Astrocyte of the spinal cord (primary cell): Measurements from ENCODE around the gene SYNGR1.

ENCODE experiments used
- DNase-seq: peaks from one replicate; pipeline ENCODE4 v3.0.0; 2011; ENCODE audit warnings: low read depth, low spot score
- H3K4me3 ChIP-seq: 2 replicates; pipeline ENCODE4 v1.5.1; 2011; ENCODE audit warnings: low read depth, mild to moderate bottlenecking, low read length, moderate library complexity
- in situ Hi-C: cut with HindIII; loops from 2 replicates; pipeline ENCODE4 v1.10.0; 2017; ENCODE audit warnings: low sequenced_read_pairs
- TF ChIP-seq, protein P1 (sequence below): IDR thresholded peaks from 2 replicates; pipeline ENCODE4 v1.5.1; 2012; ENCODE audit warnings: low read depth, mild to moderate bottlenecking, low read length, inconsistent platforms

Gene SYNGR1

DNA sequence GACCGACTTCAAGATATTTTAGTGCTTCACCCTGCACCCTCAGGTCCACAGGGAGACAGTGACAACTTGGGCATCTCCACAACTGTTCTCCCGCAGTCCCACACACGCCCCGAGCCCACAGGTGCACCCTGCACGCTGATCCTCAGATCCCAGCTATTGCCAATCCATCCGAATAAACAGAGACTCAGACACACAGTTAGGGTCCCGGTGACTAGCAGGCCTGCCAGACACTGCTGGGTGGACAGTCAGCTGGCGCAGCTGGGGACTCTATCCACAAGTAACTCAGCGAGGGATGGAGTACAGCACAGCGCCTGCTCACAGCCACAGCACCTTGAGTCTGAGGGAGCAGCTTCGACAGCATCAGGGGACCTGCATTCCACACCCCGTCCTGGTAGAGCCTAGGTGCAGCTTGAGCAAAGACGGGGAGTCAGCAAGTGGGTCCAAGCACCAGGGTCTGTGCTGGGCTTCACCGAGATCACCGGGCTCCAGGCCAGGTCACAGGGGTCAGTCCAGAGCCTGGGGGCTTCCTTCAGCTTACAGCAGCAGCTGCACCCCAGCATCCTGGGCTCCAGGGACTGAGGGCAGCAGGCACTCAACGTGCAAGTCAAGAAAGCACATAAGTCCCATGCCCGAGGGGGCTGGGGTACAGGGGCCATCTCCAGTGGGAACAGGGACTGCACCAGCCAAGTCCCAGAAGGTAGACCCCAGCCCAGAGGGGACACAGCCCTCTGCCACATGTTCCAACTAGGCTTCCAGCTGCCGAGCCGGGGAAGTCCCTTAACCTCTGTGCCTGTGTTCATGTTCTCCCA, 38.0 kb upstream of the SYNGR1 start:
- no peak for DNase-seq
- in situ Hi-C loops, result no loop called here
- TF ChIP-seq, protein P1, sequence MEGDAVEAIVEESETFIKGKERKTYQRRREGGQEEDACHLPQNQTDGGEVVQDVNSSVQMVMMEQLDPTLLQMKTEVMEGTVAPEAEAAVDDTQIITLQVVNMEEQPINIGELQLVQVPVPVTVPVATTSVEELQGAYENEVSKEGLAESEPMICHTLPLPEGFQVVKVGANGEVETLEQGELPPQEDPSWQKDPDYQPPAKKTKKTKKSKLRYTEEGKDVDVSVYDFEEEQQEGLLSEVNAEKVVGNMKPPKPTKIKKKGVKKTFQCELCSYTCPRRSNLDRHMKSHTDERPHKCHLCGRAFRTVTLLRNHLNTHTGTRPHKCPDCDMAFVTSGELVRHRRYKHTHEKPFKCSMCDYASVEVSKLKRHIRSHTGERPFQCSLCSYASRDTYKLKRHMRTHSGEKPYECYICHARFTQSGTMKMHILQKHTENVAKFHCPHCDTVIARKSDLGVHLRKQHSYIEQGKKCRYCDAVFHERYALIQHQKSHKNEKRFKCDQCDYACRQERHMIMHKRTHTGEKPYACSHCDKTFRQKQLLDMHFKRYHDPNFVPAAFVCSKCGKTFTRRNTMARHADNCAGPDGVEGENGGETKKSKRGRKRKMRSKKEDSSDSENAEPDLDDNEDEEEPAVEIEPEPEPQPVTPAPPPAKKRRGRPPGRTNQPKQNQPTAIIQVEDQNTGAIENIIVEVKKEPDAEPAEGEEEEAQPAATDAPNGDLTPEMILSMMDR, result no peak
- H3K4me3 ChIP-seq, result no peak overlapping the region

DNA sequence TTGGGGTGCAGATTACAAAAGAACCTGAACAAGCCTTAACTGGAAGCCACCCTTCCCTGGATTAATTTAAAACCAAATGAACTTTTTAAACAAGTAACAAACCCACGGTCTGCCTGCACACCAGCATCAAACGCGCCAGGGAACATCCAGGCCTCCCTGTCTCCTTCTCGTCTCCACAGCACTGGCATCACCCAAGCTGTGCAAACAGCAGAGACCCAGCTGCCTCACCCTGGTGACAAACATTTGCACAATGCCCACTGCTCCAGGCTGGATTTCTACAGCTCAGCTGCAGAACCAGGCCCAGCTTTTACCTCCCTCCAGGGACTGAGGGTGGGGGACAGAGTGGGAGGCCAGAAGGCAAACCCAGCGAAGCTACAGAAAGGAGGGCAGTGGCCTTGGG, 37.4 kb upstream of the SYNGR1 start:
- TF ChIP-seq, protein P1, result no peak
- in situ Hi-C loops, result no loop called here
- H3K4me3 ChIP-seq, result no peak overlapping the region
- no peak for DNase-seq

DNA sequence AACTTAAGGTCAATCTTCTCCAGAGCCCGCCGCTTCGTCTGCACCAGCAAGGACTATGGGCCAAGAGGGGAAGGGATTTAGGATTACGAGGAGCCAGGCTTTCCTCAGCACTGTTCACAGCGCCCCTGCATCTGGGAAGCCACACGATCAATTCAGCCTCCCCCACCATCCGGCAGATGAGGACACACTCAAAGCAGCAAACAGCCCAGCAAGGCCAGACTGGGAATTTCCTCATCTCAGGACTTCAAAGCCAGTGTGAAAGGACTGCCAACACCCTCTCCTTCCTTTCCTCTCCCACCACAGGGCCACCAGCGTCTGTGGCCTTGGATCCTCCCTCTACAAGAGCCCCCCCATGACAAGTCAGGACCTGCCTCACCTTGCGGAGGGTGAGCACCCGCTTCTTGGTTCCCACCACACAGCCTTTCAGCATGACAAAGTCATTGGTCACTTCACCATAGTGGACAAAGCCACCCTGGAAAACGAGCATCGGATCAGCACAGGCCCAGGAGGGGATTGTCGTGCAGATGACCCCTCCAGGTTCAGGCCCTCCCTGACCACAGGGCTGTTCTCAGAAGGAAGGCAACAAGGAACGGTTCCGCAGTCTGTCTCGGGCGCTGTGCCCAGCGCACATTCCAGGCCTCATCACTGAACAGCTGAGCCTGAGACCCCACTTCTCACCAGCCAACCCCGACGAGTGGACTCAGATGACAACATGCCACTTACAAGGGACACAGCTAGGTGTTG, 36.4 kb upstream of the SYNGR1 start:
- in situ Hi-C loops, result no loop called here
- no peak overlapping the region for H3K4me3 ChIP-seq
- TF ChIP-seq, protein P1, result no peak
- DNase-seq, result no peak

DNA sequence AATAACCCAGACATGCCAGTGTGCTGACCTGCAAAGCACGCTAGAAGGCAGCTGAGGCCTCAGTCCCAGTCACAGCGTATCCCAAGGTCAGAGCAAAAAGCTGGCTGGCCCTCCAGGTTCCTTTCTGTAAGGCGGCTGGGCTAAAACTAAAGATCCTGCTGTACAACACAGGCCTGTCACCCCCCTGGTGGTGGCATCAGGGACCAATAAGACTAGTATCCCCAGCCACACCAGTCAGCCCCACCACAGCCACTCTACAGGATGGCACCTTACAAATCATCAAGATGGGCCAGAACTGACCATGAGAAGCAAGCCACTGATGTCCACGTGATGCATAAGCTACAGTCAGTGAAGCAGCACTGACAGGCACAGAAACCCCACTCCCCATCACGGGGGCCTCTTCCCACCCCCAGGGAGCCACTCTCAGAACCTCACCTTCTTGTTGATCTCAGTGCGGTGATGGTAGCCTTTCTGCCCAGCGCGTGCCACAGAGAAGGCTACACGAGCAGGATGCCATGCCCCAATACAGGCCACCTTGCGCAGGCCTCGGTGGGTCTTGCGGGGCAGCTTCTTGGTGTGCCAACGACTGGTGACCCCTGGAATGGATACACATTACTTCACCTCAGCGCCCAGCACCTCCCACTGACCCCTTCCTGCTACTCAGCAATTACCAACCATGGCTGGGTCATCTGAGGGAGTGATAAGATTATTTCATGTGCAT, 35.4 kb upstream of the SYNGR1 start:
- TF ChIP-seq, protein P1, result peak; percentile 5
- H3K4me3 ChIP-seq, result no peak overlapping the region
- DNase-seq, result no peak
- in situ Hi-C loops, result no loop called here

DNA sequence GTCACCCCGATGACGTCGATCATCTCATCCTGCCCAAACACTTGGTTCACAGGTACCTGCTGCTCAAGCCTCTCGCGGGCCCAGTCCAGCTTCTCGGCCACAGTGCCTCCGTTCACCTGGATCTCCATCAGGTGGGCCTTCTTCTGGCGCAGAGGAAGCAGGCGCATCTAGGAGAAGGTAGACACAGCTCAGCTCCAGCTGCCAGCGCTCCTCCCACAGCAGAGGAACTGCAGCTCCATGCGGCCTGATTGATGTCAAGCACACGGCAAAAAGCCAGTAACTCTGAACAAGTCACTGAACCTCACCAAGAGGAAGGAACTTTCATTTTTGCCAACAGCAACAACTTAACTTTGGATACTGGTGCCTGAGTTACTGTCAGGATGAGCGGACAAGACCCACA, 34.4 kb upstream of the SYNGR1 start:
- in situ Hi-C loops, result no loop called here
- H3K4me3 ChIP-seq, result peak overlapping the region; percentile 98
- TF ChIP-seq, protein P1, result no peak
- DNase-seq, result no peak

DNA sequence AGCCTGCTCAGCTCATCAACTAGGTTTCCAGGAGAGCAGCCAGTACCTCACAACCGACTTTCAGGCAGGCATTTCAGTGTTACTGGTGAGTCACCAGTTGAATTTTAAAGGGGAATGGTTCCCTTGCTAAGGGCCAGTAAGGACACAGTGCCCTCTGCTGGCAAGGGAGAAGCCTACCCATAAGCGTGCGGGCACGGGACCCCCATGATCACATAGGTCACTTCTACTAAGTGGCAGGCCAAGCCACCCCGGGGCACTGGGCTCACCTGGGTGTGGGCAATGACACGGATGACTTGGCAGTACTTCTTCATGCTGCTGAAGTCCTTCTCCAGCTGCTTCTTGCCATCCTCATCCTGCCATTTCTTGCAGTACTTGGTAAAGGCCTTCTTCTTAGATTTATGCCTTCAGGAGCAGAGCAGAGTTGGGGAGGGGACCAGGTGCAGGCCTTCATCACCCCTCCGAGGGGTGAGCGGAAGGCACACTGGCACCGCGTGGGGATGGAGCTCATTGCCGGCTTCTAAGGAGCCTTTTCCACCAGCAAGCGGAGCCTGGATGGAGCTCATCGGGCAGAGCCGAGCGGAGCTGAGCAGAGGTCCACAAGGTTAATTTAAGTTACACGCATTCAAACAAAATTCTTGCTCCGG, 33.2 kb upstream of the SYNGR1 start:
- DNase-seq, result peak; percentile 94
- peak overlapping the region; percentile 98 for H3K4me3 ChIP-seq
- TF ChIP-seq, protein P1, result peak; percentile 92
- in situ Hi-C loops, result no loop called here
